Esophagus (tissue), 2 donors: ENCODE measurements around the gene TRIM24. TPM values are rescaled to one million over a fixed set of nuclear protein-coding genes. Genes with fewer than 3 reads are reported as not detected.

Experiments
- H3K27ac ChIP-seq, 2 donors: one replicate each; pipeline ENCODE4 v1.5.1; 2013; ENCODE audit warnings: low read depth in 2 of 2, mild to moderate bottlenecking in 2 of 2, inconsistent platforms in 1 of 2, low read length in 1 of 2, moderate library complexity in 1 of 2
- H3K27me3 ChIP-seq, 2 donors: one replicate each; pipeline ENCODE4 v1.6.1; 2013; ENCODE audit warnings: low read length in 2 of 2, control low read depth in 1 of 2, mild to moderate bottlenecking in 1 of 2; ENCODE audit not compliant: insufficient read depth in 2 of 2, control insufficient read depth in 1 of 2
- H3K36me3 ChIP-seq, 2 donors: one replicate each; pipeline ENCODE4 v1.6.1; 2013; ENCODE audit warnings: low read length in 1 of 2; ENCODE audit not compliant: control insufficient read depth in 2 of 2, insufficient read depth in 2 of 2
- H3K4me1 ChIP-seq, 2 donors: one replicate each; pipeline ENCODE4 v1.6.1; 2013; ENCODE audit warnings: low read length in 1 of 2; ENCODE audit not compliant: control insufficient read depth in 2 of 2, insufficient read depth in 2 of 2
- H3K4me3 ChIP-seq, 2 donors: one replicate each; pipeline ENCODE4 v1.5.1; 2013; ENCODE audit warnings: low read length in 2 of 2, mild to moderate bottlenecking in 2 of 2, low read depth in 1 of 2, moderate library complexity in 1 of 2
- H3K9me3 ChIP-seq, 2 donors: one replicate each; pipeline ENCODE4 v1.6.1; 2013; ENCODE audit warnings: mild to moderate bottlenecking in 2 of 2, low read depth in 1 of 2, low read length in 1 of 2, moderate library complexity in 1 of 2; ENCODE audit not compliant: control insufficient read depth in 2 of 2, insufficient read depth in 1 of 2
- WGBS, 2 donors: extraction: QIAGEN DNeasy Blood & Tissue Kit; methylation state at CpG; one replicate each; pipeline ENCODE4 v1.1.7; 2013; 5-methylcytosine and 5-hydroxymethylcytosine counted together
- polyA plus RNA-seq, 2 donors: library from polyadenylated mRNA; stranded (reverse); fragments of 200-250 nt; gene quantifications; one replicate each; pipeline ENCODE4 v1.2.3, GENCODE V29; 2013
- donor health status: healthy with polysubstance abuse.
- donor health status: Bipolar disorder and iron deficiency.

Gene TRIM24
- polyA plus RNA-seq, 2 donors = 7.8 TPM

GRCh38 chr7:138579136-138579535 lies 119.1 kb downstream of the TRIM24 start:
- peaks cover 0 to 2% of the 10 kb centered on the region in 2 donors for H3K36me3 ChIP-seq
- 97 to 100% methylated on average over 1 of the region's 1 CpG for WGBS, 2 donors

DNA sequence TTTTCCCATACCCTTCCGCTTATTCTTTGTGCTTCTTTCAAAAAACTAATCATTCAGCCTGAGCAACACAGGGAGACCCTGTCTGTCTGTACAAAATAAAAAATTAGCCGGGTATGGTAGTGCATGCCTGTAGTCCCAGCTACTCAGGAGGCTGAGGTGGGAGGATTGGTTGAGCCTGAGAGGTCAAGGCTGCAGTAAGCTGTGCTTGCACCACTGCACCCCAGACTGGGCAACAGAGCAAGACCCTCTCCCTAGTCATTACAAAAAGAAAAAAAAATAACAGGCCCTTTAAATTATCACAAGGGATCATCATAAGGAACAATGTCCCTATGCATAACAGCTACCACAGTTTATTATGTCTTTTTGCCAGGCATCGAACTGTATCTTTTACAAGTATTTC lies 119.6 kb downstream of the TRIM24 start:
- Histone ChIP-seq H3K27me3 (no peaks in the 10 kb centered on the region), H3K4me1 (no peaks in the 10 kb centered on the region), H3K4me3 (no peak overlapping the region), H3K9me3 (no peaks in the 10 kb centered on the region), H3K36me3 (peaks cover 0 to 2% of the 10 kb centered on the region in 2 donors), H3K27ac (no peak overlapping the region)
- 96 to 97% methylated on average over 3 of the region's 3 CpGs for WGBS, 2 donors

More at GRCh38 chr7:138579136-138579535, 119.1 kb downstream of the TRIM24 start:
- no peaks in the 10 kb centered on the region for H3K9me3 ChIP-seq
- no peaks in the 10 kb centered on the region for H3K4me1 ChIP-seq
- H3K27ac ChIP-seq = no peak overlapping the region
- H3K27me3 ChIP-seq = no peaks in the 10 kb centered on the region
- no peak overlapping the region for H3K4me3 ChIP-seq

DNA sequence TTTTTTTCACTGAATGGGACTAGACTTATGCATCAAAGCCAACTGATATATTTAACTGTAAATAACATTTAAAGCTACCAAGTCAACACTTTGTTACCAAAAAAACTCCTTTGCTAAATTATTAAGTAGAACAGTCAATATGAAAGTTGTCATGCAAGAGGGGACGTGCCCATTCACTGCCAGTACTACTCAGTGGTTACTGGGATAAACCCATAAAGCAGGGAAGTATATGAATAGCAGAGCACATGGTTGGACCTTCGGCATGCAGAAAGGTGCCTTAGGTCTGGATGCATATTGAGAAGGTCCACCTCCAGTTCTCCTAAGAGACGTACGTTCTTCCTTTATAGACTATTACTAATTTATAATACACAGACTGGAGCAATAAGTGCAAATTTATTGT lies 121.0 kb downstream of the TRIM24 start:
- H3K4me3 ChIP-seq = no peak overlapping the region
- 91 to 95% methylated on average over 4 of the region's 4 CpGs for WGBS, 2 donors
- no peaks in the 10 kb centered on the region for H3K9me3 ChIP-seq
- no peaks in the 10 kb centered on the region for H3K4me1 ChIP-seq
- H3K27me3 ChIP-seq = no peaks in the 10 kb centered on the region
- H3K36me3 ChIP-seq = peaks cover 0 to 2% of the 10 kb centered on the region in 2 donors
- H3K27ac ChIP-seq = no peak overlapping the region

DNA sequence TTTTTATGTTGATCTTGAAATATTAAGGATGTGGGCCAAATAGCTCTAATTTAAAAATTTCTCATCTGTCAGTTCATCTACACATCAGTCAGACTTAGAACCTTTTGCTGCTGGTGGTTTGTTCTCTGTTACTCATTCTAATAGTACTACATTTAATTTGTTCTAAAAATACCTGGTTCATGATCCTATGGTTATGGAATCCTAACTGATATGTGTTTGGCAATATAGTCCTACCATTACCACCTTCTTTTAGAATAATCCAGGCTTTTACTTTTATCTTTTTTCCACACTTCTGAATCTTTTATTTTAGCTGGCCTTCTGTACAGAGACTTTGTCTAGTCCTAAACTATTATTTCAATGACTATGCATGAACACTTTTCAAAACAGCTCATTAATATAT lies 124.2 kb downstream of the TRIM24 start:
- Histone ChIP-seq H3K4me1 (no peaks in the 10 kb centered on the region), H3K27ac (no peak overlapping the region), H3K4me3 (no peak overlapping the region), H3K27me3 (no peaks in the 10 kb centered on the region), H3K36me3 (peaks cover 0 to 2% of the 10 kb centered on the region in 2 donors), H3K9me3 (no peaks in the 10 kb centered on the region)

GRCh38 chr7:138584696-138585095 lies 124.6 kb downstream of the TRIM24 start:
- Histone ChIP-seq H3K4me3 (no peak overlapping the region), H3K27ac (no peak overlapping the region), H3K9me3 (no peaks in the 10 kb centered on the region), H3K4me1 (no peaks in the 10 kb centered on the region), H3K36me3 (peaks cover 0 to 2% of the 10 kb centered on the region in 2 donors), H3K27me3 (no peaks in the 10 kb centered on the region)
- 84 to 88% methylated on average over 4 of the region's 4 CpGs for WGBS, 2 donors

DNA sequence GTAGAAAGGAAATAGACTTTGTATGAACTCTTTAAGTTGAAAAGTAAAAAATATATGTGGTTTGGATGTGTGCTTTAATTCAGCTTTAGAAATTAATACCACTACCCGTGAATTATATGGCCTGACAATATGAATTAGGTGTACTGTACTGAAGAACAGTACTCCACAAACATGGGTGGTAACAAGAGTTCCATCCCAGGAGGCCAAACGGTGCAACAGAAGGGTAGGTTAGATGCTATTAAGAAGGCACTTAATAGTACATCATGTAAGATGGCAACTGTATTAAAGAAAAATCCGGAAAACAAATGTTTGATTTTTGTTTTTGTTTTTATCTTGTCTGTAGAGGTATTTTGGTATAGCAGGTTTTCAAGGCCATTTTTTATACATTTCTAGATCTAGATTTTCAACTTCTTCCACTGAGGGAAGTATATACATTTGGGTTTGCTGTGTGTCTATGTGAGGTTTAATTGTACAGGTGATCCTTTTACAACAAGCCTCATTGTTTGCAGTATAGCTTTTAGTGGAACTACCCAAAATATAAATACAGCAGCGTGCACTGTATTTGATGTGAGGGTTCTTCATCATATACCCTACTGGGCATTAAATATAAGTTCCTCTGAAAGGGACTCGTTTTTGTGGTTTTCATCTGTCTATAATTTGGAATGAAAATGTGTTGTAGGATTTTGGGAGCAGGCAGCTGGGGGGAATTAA lies 125.4 kb downstream of the TRIM24 start:
- peaks cover 0 to 2% of the 10 kb centered on the region in 2 donors for H3K36me3 ChIP-seq
- H3K9me3 ChIP-seq = no peaks in the 10 kb centered on the region
- H3K4me3 ChIP-seq = no peak overlapping the region
- no peaks in the 10 kb centered on the region for H3K27me3 ChIP-seq
- H3K4me1 ChIP-seq = no peaks in the 10 kb centered on the region
- H3K27ac ChIP-seq = no peak overlapping the region
- WGBS, 2 donors = 85 to 89% methylated on average over 5 of the region's 5 CpGs

DNA sequence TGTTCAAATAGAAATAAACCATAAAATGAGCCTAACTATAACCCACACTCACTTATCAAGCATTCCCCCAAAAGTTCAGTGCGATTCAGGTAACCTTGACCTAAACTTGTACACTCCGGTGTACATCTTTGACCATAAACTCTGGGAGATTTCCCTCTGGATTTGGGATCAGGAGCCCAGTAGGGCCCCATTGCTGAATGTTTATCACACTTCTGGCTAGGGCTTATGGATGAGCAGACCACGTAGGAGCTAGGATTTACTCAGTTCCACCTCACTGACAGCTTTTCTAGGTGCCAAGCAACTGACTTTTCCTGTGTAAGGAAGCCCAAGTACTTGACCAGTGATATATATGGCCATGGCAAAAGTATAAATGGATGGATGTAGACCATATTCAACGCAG lies 127.4 kb downstream of the TRIM24 start:
- Histone ChIP-seq H3K27me3 (no peaks in the 10 kb centered on the region), H3K4me3 (no peak overlapping the region), H3K4me1 (no peaks in the 10 kb centered on the region), H3K36me3 (no peaks in the 10 kb centered on the region), H3K9me3 (no peaks in the 10 kb centered on the region), H3K27ac (no peak overlapping the region)
- WGBS, 2 donors = 94 to 95% methylated on average over 4 of the region's 4 CpGs

DNA sequence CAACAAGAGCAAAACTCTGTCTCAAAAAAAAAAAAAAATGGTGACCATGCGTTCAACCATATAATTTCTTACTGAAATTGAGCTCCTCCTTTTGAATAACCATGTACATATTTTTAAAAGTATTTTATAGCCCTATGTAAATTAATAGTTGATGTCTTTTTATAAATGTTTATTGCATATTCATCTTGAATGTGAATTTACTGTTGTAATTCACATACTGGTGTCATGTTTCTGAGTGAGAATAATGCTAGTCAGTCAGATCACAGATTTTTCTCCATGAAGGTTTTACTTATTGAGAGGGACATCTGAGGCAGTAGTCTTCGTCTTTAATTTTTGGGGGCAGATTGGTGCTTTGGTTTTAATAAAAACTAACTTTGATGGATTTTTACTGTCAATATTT lies 128.9 kb downstream of the TRIM24 start:
- WGBS, 2 donors = 96 to 98% methylated on average over 2 of the region's 2 CpGs
- Histone ChIP-seq H3K4me3 (no peak overlapping the region), H3K36me3 (no peaks in the 10 kb centered on the region), H3K27me3 (no peaks in the 10 kb centered on the region), H3K9me3 (no peaks in the 10 kb centered on the region), H3K4me1 (no peaks in the 10 kb centered on the region), H3K27ac (no peak overlapping the region)

- Histone ChIP-seq H3K4me3 (no peak overlapping the region), H3K27ac (no peak overlapping the region), H3K36me3 (no peaks in the 10 kb centered on the region), H3K4me1 (no peaks in the 10 kb centered on the region), H3K9me3 (no peaks in the 10 kb centered on the region), H3K27me3 (no peaks in the 10 kb centered on the region)
- WGBS, 2 donors = 98 to 100% methylated on average over 1 of the region's 1 CpG
These were observed 130.1 kb downstream of the TRIM24 start for GRCh38 chr7:138590154-138590553.

- H3K27me3 ChIP-seq = no peaks in the 10 kb centered on the region
- 44 to 65% methylated on average over 2 of the region's 2 CpGs for WGBS, 2 donors
- H3K4me1 ChIP-seq = no peaks in the 10 kb centered on the region
- no peaks in the 10 kb centered on the region for H3K36me3 ChIP-seq
- no peak overlapping the region for H3K4me3 ChIP-seq
- H3K9me3 ChIP-seq = no peaks in the 10 kb centered on the region
- H3K27ac ChIP-seq = no peak overlapping the region
These were observed 135.4 kb downstream of the TRIM24 start for GRCh38 chr7:138595454-138595853.
